ENCODE data around the gene RAB7A. TPM values are rescaled to one million over a fixed set of nuclear protein-coding genes. Genes with fewer than 3 reads are reported as not detected.

RAB7A gene
- 100 to 1,000 TPM; 204 to 255 TPM for total RNA-seq
- long read RNA-seq, transcript RAB7A-201 (6 exons, 2,244 nt), result major isoform, 91 of 134 reads
- long read RNA-seq, partial matches to known transcripts, result 41 of 134 reads
- long read RNA-seq, other reads (novel, unspliced or antisense), result 2 of 134 reads

DNA sequence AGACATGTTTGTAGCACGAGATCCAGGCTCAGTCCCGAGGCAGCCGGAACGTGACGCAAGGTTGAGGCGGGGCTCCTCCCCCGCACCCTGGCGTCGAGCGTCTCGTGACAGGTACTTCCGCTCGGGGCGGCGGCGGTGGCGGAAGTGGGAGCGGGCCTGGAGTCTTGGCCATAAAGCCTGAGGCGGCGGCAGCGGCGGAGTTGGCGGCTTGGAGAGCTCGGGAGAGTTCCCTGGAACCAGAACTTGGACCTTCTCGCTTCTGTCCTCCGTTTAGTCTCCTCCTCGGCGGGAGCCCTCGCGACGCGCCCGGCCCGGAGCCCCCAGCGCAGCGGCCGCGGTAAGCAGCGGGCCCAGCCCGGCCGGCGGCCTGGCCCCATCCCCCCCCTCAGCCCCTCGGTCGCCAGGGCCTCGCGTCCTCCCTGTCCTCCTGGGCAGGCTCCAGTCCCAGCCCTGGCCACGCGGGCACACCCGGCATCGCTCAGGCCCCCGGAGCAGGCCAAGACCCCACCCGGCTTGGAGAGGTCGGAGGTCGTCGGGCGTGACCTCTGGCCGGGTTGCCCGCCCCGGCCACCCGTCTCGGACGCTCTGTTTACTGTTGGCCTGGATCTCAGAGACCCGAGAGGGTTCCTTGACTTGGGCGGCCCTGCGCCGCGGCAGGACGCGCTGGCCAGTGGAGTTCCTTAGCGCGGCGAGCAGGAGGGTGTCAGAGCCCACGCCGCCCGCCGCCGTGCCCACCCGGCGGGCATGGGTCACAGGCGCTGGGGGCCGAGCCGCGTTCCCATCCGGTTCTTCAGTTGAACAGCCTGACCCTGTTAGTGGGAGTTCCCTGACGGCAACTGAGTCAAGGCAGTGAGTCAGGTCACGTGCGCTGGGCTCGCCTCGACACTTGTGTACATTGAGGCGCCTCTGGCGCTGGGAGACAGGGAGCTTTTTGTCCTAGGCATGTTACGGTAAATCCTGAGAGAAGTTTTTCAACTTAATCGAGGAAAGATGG lies at the start of gene RAB7A:
TSS of gene RAB7A (plus strand) at position 161 of the 994 bp plus-strand sequence. CDS start 69,185 bp downstream, outside the sequence.
- intact Hi-C loops (cut with DNase I), result loop anchor here (5.0 to 10.0 kb wide), 2 partner anchors 58 to 71 kb away; no protein-coding TSS in a partner anchor
- ATAC-seq, result peak; percentile 98 to 99
- peak; percentile 98 for DNase-seq

DNA sequence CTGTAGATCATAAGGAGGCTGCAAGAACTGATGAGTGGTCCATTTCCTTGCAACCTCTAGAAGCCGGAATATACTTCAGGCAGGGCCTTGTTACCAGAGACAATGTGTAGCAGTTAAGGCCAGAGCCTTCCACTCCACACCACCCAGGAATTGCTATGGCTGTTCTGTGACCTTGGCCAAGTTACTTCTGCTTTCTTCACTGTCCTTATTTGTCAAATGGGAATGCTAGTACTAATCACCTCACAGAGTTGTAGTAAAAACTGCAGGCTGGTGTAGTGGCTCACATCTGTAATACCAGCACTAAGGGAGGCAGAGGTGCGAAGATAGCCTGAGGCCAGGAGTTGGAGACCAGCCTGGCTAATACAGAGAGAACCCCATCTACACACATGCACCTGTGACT lies 46.6 kb upstream of the RAB7A start:
- intact Hi-C loops (cut with DNase I), result no loop called here
- ATAC-seq (no peak), DNase-seq (no peak)

DNA sequence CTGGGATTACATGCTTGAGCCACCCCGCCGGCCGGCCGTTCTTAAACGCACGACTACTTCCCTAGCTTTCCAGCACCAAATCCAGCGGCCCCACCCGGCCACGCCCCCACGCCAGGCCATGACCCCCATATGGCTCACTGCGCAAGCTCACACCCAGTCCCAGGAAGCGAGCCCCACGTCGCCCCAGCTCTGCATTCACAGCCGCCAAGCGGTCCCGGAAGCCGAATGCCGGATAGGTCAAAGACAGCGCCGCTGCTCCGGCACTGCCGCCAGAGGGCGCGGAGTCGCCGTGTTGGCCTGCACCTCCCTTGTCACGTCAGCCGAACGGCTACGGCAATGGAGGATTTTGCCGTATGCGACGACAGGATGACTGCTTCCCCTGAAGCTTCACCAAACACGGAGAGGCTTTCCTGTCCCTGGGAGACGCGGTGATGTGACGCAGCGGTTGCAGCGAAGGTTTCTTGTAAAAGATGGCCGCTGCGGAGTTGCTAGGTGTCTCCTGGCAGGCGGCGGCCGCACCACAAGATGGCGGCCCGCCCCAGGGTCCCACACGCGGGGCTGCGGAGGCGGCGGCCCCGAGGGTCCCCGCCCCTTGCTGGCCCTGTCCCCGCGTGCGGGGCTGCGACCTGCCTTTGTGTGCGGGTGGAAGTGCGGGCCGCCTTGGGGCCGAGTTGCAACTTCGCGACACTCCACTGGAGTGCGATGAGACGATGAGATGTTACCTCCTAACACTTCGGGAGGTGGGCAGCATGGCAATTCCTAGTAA lies 45.2 kb upstream of the RAB7A start:
- DNase-seq (peak; percentile 100), ATAC-seq (peak; percentile 99 to 100)
- intact Hi-C loops (cut with DNase I), result loop anchor here in 1 of 2 donors (1.0 to 5.0 kb wide), 2 partner anchors 117 to 166 kb away; no protein-coding TSS in a partner anchor

DNA sequence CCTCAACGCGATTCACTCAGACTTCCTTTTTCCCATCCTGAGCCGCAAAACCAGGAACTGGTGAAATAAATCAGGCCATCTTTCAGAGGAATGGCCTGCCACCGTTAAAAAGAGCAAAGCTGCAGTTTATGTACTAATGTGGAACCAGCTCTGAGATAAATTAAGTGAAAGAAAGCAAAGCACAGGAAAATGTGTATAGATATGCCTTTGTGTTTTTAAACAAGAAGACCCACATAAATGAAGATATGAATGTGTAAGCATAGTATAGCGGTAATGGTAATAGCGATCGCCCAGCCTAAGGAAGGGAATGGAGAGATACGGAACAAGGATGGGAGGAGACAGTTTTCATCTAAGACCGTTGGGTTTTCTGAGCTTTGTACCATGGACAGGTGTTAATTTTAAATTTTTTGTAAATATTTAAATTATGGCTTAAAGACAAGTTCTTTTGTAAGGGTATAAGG lies 44.6 kb upstream of the RAB7A start:
- no peak for ATAC-seq
- DNase-seq, result no peak

DNA sequence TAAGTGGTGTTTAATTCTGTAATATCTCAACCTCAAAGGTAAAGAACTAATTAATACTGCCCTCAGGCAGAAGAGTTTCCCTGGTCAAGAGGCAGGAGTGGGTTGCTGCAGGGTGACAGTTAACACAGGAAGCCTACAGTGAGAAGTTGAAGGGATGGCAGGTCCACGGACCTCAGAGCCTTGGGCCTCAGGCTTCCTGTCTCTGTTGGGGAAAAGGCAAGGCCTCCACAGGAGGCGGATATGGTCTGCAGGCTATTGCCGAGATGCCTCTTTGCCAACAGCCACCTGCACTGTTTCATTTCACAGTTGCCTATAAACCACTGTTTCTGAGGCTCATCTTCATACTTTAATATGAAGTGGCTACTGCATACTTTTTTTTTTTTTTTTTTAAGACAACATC lies 42.0 kb upstream of the RAB7A start:
- ATAC-seq (no peak), DNase-seq (no peak)
- intact Hi-C loops (cut with DNase I), result loop anchor here in 1 of 2 donors (5.0 kb wide), 1 partner anchor 113 kb away; no protein-coding TSS in a partner anchor

More for the DNA sequence above, 44.6 kb upstream of the RAB7A start:
- intact Hi-C loops (cut with DNase I), result loop anchor here in 1 of 2 donors (5.0 kb wide), 1 partner anchor 116 kb away; no protein-coding TSS in a partner anchor

- intact Hi-C loops (cut with DNase I), result loop anchor here in 1 of 2 donors (5.0 kb wide), 1 partner anchor 112 kb away; no protein-coding TSS in a partner anchor
- no peak for ATAC-seq
- no peak for DNase-seq
Observed at GRCh38 chr3:128684986-128685726, 40.8 kb upstream of the RAB7A start.

DNA sequence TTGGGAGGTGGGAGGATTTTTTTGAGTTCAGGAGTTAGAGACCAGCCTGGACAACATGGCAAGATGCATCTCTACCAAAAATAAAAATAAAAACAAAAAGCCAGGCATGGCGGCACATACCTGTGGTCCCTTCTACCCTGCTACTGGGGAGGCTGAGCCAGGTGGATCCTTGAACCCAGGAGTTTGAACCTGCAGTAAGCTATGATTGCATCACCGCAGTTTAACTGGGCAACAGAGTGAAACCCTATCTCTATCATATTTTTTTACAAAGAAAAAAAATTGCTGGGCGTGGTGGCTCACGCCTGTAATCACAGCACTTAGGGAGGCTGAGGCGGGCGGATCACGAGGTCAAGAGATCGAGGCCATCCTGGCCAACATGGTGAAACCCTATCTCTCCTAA lies 39.5 kb upstream of the RAB7A start:
- DNase-seq, result no peak
- no peak for ATAC-seq
- intact Hi-C loops (cut with DNase I), result no loop called here

DNA sequence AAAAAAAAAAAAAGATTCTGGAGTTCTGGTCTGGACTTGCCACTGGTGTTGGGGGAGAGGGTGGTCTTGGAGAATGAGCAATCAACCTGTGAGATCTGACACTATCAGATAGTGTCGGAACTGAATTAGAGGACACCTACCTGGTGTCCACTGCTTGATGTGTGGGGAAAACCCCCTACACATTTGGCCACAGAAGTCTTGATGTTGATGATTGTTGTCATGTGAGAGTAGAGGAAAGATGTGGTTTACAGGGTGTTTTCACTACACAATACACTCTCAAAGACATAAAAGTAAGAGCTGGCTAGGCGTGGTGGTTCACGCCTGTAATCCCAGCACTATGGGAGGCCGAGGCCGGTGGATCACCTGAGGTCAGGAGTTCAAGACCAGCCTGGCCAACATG lies 36.9 kb upstream of the RAB7A start:
- DNase-seq (no peak), ATAC-seq (no peak)
- intact Hi-C loops (cut with DNase I), result no loop called here

DNA sequence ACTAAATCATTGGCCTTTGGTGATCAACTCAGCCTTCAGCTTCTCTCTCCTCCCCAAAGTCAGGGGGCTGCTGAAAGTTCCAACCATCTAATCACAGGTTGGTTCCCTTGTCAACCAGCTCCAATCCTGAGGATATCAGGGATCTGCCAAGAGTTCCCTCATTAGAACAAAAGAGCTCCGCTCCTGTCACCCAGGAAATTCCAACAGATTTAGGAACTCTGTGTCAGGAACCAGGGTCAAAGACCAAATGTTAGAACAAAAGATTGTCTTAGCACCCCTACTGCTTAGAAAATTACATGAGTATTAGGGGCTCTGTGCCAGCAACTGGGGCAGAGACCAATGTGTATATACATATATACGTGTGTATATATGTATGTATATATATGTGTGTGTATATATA lies 32.3 kb upstream of the RAB7A start:
- intact Hi-C loops (cut with DNase I), result no loop called here
- no peak for ATAC-seq
- DNase-seq, result no peak

DNA sequence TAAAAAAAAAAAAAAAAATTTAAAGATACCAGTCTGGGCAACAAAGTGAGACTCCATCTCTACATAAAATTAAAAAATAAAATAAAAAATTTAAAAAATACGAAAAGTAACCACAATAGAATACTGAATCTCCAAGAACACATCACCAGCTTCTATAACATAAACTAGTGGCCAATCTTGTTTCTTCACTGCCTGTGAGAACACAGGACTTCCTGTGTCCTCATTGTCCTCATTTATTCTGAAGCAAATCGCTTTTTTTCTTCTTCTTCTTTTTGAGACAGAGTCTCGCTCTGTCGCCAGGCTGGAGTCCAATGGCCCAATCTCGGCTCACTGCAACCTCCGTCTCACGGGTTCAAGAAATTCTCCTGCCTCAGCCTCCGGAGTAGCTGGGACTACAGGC lies 28.6 kb upstream of the RAB7A start:
- no peak for DNase-seq
- ATAC-seq, result no peak
- intact Hi-C loops (cut with DNase I), result no loop called here

DNA sequence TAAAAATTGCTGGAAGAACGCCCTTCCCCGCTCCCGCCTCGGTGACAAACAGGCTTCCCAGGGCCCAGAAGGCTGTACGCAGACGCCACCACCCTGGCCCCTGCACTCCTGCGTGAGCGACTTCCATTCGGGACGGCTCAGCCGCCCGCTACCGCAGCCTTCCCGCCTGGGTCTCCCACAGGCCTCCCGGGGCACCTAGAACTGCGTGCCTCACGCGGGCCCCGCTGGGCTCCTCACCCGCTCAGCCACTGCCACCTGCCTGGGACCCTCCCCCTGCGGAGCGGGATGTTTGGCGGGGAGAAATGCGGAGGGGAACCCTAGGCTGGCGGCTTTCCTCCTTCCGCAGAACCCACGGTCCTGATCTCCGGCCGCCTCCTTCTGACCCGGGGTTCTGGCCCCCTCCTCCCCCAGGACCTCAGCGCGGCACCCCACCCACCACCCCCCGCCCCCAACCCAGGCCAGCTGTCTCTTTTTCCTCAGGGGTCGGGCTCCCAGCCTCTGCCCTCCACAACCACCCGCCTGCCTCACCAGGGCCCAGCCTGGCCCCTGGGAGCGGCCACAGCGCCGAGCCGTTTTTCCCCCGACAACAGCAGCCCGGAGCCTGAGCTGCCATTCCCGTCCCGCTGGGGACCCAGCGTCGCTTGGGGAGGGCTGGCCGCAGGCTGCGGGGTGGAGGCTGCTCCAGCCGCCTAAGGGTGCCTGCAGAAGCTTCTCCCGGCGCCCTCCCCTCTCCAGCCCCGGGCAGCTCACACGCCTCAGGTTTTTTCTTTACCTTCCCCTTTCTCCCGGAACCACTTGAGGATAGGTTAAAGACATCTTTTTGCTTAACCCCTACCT lies 27.6 kb upstream of the RAB7A start:
- ATAC-seq (peak; percentile 88), DNase-seq (peak; percentile 49)
- intact Hi-C loops (cut with DNase I), result no loop called here

- intact Hi-C loops (cut with DNase I), result no loop called here
- no peak for ATAC-seq
- no peak for DNase-seq
Observed at GRCh38 chr3:128701342-128702212, 24.4 kb upstream of the RAB7A start.

DNA sequence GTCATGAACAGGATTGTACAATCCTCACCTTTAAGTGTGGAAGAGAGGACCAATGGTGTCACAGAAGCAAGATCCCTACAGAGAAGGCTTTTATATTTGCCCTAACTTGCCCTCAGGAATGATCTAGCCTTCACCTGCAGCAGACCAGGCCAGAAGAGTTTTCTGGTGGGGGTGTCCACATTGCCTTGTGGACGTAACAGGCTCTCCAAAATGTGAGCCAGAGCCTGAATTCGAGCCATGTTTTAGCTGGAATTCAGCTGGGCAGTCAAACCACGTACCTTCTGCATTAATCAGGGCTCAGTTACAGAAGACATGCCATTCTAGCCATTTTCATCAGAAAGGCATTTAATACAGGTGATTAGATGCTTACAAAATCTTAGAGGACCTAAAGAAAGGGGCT lies 23.6 kb upstream of the RAB7A start:
- ATAC-seq, result no peak
- intact Hi-C loops (cut with DNase I), result no loop called here
- DNase-seq, result no peak

GRCh38 chr3:128703561-128703960 lies 22.4 kb upstream of the RAB7A start:
- ATAC-seq (no peak), DNase-seq (no peak)
- intact Hi-C loops (cut with DNase I), result no loop called here

DNA sequence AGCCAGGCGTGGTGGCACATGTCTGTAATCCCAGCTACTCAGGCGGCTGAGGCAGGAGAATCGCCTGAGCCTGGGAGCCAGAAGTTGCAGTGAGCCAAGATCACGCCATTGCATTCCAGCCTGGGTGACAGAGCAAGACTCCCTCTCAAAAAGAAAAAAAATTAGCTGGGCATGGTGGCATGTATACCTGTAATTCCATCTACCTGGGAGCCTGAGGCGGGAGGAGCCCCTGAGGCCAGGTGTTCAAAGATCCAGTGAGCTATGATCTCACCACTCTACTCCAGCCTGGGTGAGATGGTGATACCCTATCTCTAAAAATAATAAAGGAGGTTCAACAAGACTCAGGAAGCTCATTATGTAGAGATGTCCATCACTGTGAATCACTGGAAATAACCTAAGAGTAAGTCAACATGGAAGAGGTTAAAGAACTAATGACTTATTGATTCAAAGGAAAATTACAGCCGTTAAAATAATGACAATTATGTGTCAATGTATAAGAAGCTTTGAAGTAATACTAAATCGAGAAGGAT lies 19.8 kb upstream of the RAB7A start:
- ATAC-seq, result no peak
- intact Hi-C loops (cut with DNase I), result no loop called here
- DNase-seq, result no peak

GRCh38 chr3:128707928-128708494 lies 18.0 kb upstream of the RAB7A start:
- no peak for ATAC-seq
- no peak for DNase-seq
- intact Hi-C loops (cut with DNase I), result no loop called here
